Sigmoid colon (tissue), 7 donors: Measurements from ENCODE around the gene RERG. TPM values are rescaled to one million over a fixed set of nuclear protein-coding genes. Genes with fewer than 3 reads are reported as not detected.
A peak's percentile ranks its signal among the peaks of the same experiment; 100 is the strongest.

Experiments
- DNase-seq: peaks from one replicate; pipeline ENCODE4 v3.0.0-alpha.2; 2019
- H3K27ac ChIP-seq, 4 donors: fragments of 200-600 bp; sonication (generic); one replicate each; pipeline ENCODE4 v1.5.1; 2016 to 2019; ENCODE audit warnings: mild to moderate bottlenecking in 1 of 4
- H3K27me3 ChIP-seq, 3 donors: fragments of 200-600 bp; sonication (generic); one replicate each; pipeline ENCODE4 v1.5.1; 2019; ENCODE audit warnings: mild to moderate bottlenecking in 1 of 3
- H3K36me3 ChIP-seq, 4 donors: fragments of 200-600 bp; sonication (generic); one replicate each; pipeline ENCODE4 v1.5.1; 2016 to 2019
- H3K4me1 ChIP-seq, 4 donors: fragments of 200-600 bp; sonication (generic); one replicate each; pipeline ENCODE4 v1.5.1; 2017 to 2019
- H3K4me3 ChIP-seq, 4 donors: fragments of 200-600 bp; sonication (generic); one replicate each; pipeline ENCODE4 v1.5.1; 2017 to 2019; ENCODE audit warnings: mild to moderate bottlenecking in 2 of 4, moderate library complexity in 1 of 4
- H3K9me3 ChIP-seq, 4 donors: fragments of 200-600 bp in 3 of 4; sonication (generic) in 3 of 4; one replicate each; pipeline versions ENCODE4 v1.5.1 to v1.6.1; 2013 to 2019
- CTCF ChIP-seq, 4 experiments: fragments of 450-650 bp in 3 of 4; fragments of 200-600 bp in 1 of 4; IDR thresholded peaks; one replicate each; pipeline ENCODE4 v1.5.1; 2016 to 2019; ENCODE audit warnings: antibody characterized with exemption in 4 of 4, mild to moderate bottlenecking in 3 of 4, moderate library complexity in 2 of 4
- EP300 ChIP-seq, 4 donors: sonication (generic); formaldehyde crosslinking; IDR thresholded peaks; one replicate each; pipeline ENCODE4 v1.6.1; 2017; ENCODE audit warnings: antibody characterized with exemption in 4 of 4
- POLR2A ChIP-seq, 2 donors: fragments of 450-650 bp; IDR thresholded peaks; one replicate each; pipeline ENCODE4 v1.6.1; 2016; ENCODE audit warnings: antibody characterized with exemption in 2 of 2, mild to moderate bottlenecking in 2 of 2, moderate library complexity in 2 of 2
- POLR2AphosphoS5 ChIP-seq, 4 donors: sonication (generic); formaldehyde crosslinking; IDR thresholded peaks; one replicate each; pipeline ENCODE4 v1.6.1; 2017; ENCODE audit warnings: antibody characterized with exemption in 4 of 4
- WGBS, 2 donors: extraction: QIAGEN DNeasy Blood & Tissue Kit; methylation state at CpG; one replicate each; pipeline ENCODE4 v1.1.7; 2013; 5-methylcytosine and 5-hydroxymethylcytosine counted together
- intact Hi-C: fragments of 100-400 bp; cut with DNase I; formaldehyde crosslinking; loops from one replicate; pipeline ENCODE4 v1.15.1; 2023
- polyA plus RNA-seq, 3 donors: library from polyadenylated mRNA; stranded (reverse); fragments of 200-250 nt; gene quantifications; one replicate each; pipeline ENCODE4 v1.2.3, GENCODE V29; 2013
- total RNA-seq, 4 donors: library from RNA; depleted of rRNA; stranded (reverse); fragments of >200 nt; gene quantifications; one replicate each; pipeline ENCODE4 v1.1.0, GENCODE V29; 2016
- donor health status: healthy with polysubstance abuse.
- donor health status: Bipolar disorder and iron deficiency.
- donor health status: healthy.

The RERG gene
- total and polyA plus RNA-seq, 7 donors: 1.4 to 104 (median 69.9) TPM

- no peaks in the 10 kb centered on the region for H3K27me3 ChIP-seq
- no peak for TF ChIP-seq CTCF (IDR thresholded peaks at IDR 0.05)
- TF ChIP-seq POLR2A (IDR thresholded peaks at IDR 0.05): no peak
- 89% methylated on average over 7 of the region's 7 CpGs for WGBS, 2 donors
- H3K9me3 ChIP-seq: no peaks in the 10 kb centered on the region
- no peak overlapping the region for H3K4me3 ChIP-seq
- intact Hi-C loops: loop anchor here (5.0 to 10.0 kb wide), 2 partner anchors 42 to 1376 kb away; no protein-coding TSS in a partner anchor
- H3K27ac ChIP-seq: peak overlapping the region; percentile 61 to 83 (median 72)
- H3K36me3 ChIP-seq: no peaks in the 10 kb centered on the region
- peaks cover 0 to 85% (median 75%) of the 10 kb centered on the region in 4 donors for H3K4me1 ChIP-seq
- DNase-seq: no peak
These were observed 12.2 kb downstream of the RERG start for GRCh38 chr12:15208871-15209656.

DNA sequence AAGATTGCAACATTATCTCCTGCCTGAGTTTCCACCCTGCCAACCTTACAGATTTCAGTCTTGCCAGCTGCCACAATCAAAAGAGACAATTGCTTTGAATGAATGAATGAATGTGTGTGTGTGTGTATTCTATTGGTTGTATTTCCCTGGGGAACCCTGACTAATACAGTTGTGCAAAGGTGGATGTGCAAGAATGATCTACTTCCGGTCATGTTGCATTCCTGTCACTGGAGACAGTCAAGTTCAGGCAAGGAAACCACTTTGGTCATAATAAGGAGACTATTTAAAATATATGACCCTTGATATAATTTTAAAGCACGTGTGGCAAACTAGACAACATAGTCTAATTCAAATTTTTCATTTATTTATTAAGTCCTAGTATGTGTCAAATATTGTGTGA is 13.1 kb downstream of the RERG start:
- H3K4me3 ChIP-seq: no peak overlapping the region
- DNase-seq: no peak
- peaks cover 0 to 76% (median 65%) of the 10 kb centered on the region in 4 donors for H3K4me1 ChIP-seq
- no peaks in the 10 kb centered on the region for H3K27me3 ChIP-seq
- no peaks in the 10 kb centered on the region for H3K9me3 ChIP-seq
- TF ChIP-seq EP300 (IDR thresholded peaks at IDR 0.05) (no peak), POLR2AphosphoS5 (IDR thresholded peaks at IDR 0.05) (peak in 1 of 4 donors; percentile 40), POLR2A (IDR thresholded peaks at IDR 0.05) (no peak), CTCF (IDR thresholded peaks at IDR 0.05) (peak in 3 of 4 experiments; percentile 12 to 41 (median 38))
- WGBS, 2 donors: 61 to 78% methylated on average over 2 of the region's 2 CpGs
- intact Hi-C loops: loop anchor here (5.0 to 10.0 kb wide), 2 partner anchors 41 to 1377 kb away; no protein-coding TSS in a partner anchor
- H3K36me3 ChIP-seq: no peaks in the 10 kb centered on the region
- peak overlapping the region; percentile 65 to 83 (median 72) for H3K27ac ChIP-seq

GRCh38 chr12:15206831-15207389 is 14.3 kb downstream of the RERG start:
- no peak overlapping the region for H3K4me3 ChIP-seq
- intact Hi-C loops: loop anchor here (5.0 to 10.0 kb wide), 2 partner anchors 40 to 1378 kb away; no protein-coding TSS in a partner anchor
- no peaks in the 10 kb centered on the region for H3K9me3 ChIP-seq
- DNase-seq: no peak
- WGBS, 2 donors: 69 to 79% methylated on average over 4 of the region's 4 CpGs
- H3K27me3 ChIP-seq: no peaks in the 10 kb centered on the region
- peak overlapping the region; percentile 65 to 83 (median 72) for H3K27ac ChIP-seq
- H3K4me1 ChIP-seq: peaks cover 0 to 70% (median 64%) of the 10 kb centered on the region in 4 donors
- TF ChIP-seq POLR2AphosphoS5 (IDR thresholded peaks at IDR 0.05): no peak
- TF ChIP-seq POLR2A (IDR thresholded peaks at IDR 0.05): no peak
- no peak for TF ChIP-seq CTCF (IDR thresholded peaks at IDR 0.05)
- TF ChIP-seq EP300 (IDR thresholded peaks at IDR 0.05): no peak
- H3K36me3 ChIP-seq: no peaks in the 10 kb centered on the region

DNA sequence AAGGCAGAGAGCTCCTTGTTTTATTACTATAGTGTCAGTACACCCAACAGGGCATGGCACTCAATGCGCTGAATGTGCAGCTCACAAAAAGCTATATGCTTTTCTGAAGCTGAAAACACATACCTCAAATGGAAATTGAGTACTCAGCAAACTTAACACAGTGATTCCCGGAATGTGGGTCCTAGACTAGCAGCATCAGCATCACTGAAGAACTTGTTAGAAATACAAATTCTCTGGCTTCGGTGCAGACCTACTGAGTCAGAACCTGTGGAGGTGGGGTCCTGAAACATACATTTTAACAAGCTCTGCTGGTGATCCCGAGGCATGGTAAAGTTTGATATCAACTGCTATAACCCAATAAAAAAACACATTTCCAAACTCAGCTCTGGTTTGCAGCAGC is 14.9 kb downstream of the RERG start:
- Histone ChIP-seq H3K4me1 (peaks cover 0 to 71% (median 68%) of the 10 kb centered on the region in 4 donors), H3K27me3 (no peaks in the 10 kb centered on the region), H3K4me3 (no peak overlapping the region), H3K9me3 (no peaks in the 10 kb centered on the region), H3K36me3 (no peaks in the 10 kb centered on the region), H3K27ac (peak overlapping the region; percentile 65 to 83 (median 72))
- intact Hi-C loops: loop anchor here (5.0 to 10.0 kb wide), 2 partner anchors 39 to 1378 kb away; no protein-coding TSS in a partner anchor
- WGBS, 2 donors: 76 to 87% methylated on average over 4 of the region's 4 CpGs
- TF ChIP-seq EP300 (IDR thresholded peaks at IDR 0.05) (no peak), POLR2A (IDR thresholded peaks at IDR 0.05) (no peak), POLR2AphosphoS5 (IDR thresholded peaks at IDR 0.05) (no peak), CTCF (IDR thresholded peaks at IDR 0.05) (no peak)
- DNase-seq: no peak
